ENCODE results near the gene GPR42.
"Not testable (repeated sequence)": the region's sequence is repeated elsewhere in the genome, so short reads cannot be mapped to it uniquely, and the experiment has no call there.

The GPR42 gene

GRCh38 chr19:35363711-35364425, 7.0 kb upstream of the GPR42 start:
- no peak for DNase-seq

- no peak for DNase-seq
These were observed 5.6 kb upstream of the GPR42 start for GRCh38 chr19:35365303-35365702.

- no peak for DNase-seq
These were observed 2.5 kb upstream of the GPR42 start for GRCh38 chr19:35368378-35368777.

GRCh38 chr19:35369522-35369921, 1.3 kb upstream of the GPR42 start:
- DNase-seq: no peak

GRCh38 chr19:35373492-35373891, 2.6 kb downstream of the GPR42 start:
- DNase-seq: no peak

GRCh38 chr19:35374031-35374430, 3.2 kb downstream of the GPR42 start:
- not testable (repeated sequence) for DNase-seq

GRCh38 chr19:35375505-35376307, 4.8 kb downstream of the GPR42 start:
- no peak for DNase-seq

- DNase-seq: no peak
These were observed 6.8 kb downstream of the GPR42 start for GRCh38 chr19:35377656-35378055.

- no peak for DNase-seq
These were observed 7.5 kb downstream of the GPR42 start for GRCh38 chr19:35378356-35378755.

GRCh38 chr19:35379545-35379944, 8.7 kb downstream of the GPR42 start:
- not testable (repeated sequence) for DNase-seq

GRCh38 chr19:35379992-35380391, 9.1 kb downstream of the GPR42 start:
- DNase-seq: no peak

- DNase-seq: no peak
These were observed 9.7 kb downstream of the GPR42 start for GRCh38 chr19:35380450-35381124.

GRCh38 chr19:35381318-35381717, 10.4 kb downstream of the GPR42 start:
- no peak for DNase-seq

- DNase-seq: no peak
These were observed 11.1 kb downstream of the GPR42 start for GRCh38 chr19:35381926-35382325.

GRCh38 chr19:35383536-35383935, 12.7 kb downstream of the GPR42 start:
- no peak for DNase-seq

GRCh38 chr19:35388277-35389054, 17.6 kb downstream of the GPR42 start:
- DNase-seq: no peak

- DNase-seq: no peak
These were observed 18.5 kb downstream of the GPR42 start for GRCh38 chr19:35389192-35389861.

GRCh38 chr19:35392742-35393715, 22.2 kb downstream of the GPR42 start:
- DNase-seq: no peak

GRCh38 chr19:35395382-35396199, 24.7 kb downstream of the GPR42 start:
- peak; percentile 23 for DNase-seq

GRCh38 chr19:35396240-35396885, 25.5 kb downstream of the GPR42 start:
- DNase-seq: no peak
